Neural cell (in vitro differentiated cells): ENCODE results near the gene GPAM.

Experiments used
- CTCF ChIP-seq: fragments of 450-650 bp; IDR thresholded peaks from 2 replicates; pipeline ENCODE4 v1.5.1; 2014; ENCODE audit warnings: antibody characterized with exemption, mild to moderate bottlenecking, moderate library complexity; ENCODE audit not compliant: poor library complexity, severe bottlenecking
- EP300 ChIP-seq: fragments of 450-650 bp; conservative IDR thresholded peaks from 2 replicates; pipeline ENCODE4 v1.6.1; 2014; ENCODE audit warnings: antibody characterized with exemption, mild to moderate bottlenecking, moderate library complexity; ENCODE audit not compliant: poor library complexity, severe bottlenecking
- EZH2 ChIP-seq: fragments of 200-600, 300-800 bp; shearing (Covaris generic), sonication (generic); IDR thresholded peaks from 2 replicates; pipeline ENCODE4 v1.6.1; 2014; ENCODE audit warnings: antibody characterized with exemption, low read length, borderline replicate concordance, mild to moderate bottlenecking; ENCODE audit not compliant: insufficient read depth, poor library complexity, severe bottlenecking
- MXI1 ChIP-seq: fragments of 450-650 bp; conservative IDR thresholded peaks from 2 replicates; pipeline ENCODE4 v1.6.1; 2014; ENCODE audit warnings: antibody characterized with exemption, mild to moderate bottlenecking; ENCODE audit not compliant: poor library complexity, severe bottlenecking
- POLR2AphosphoS5 ChIP-seq: IDR thresholded peaks from 2 replicates; pipeline ENCODE4 v1.6.1; 2012
- TAF1 ChIP-seq: IDR thresholded peaks from 2 replicates; pipeline ENCODE4 v1.6.1; 2012; ENCODE audit warnings: low read depth

- TF ChIP-seq CTCF (no peak), EP300 (no peak), POLR2AphosphoS5 (no peak), MXI1 (no peak), TAF1 (no peak), EZH2 (no peak)
Measured at GRCh38 chr10:112216151-112216550, 32.6 kb upstream of the GPAM start.
